ENCODE results near the gene C1orf21.

Gene C1orf21

DNA sequence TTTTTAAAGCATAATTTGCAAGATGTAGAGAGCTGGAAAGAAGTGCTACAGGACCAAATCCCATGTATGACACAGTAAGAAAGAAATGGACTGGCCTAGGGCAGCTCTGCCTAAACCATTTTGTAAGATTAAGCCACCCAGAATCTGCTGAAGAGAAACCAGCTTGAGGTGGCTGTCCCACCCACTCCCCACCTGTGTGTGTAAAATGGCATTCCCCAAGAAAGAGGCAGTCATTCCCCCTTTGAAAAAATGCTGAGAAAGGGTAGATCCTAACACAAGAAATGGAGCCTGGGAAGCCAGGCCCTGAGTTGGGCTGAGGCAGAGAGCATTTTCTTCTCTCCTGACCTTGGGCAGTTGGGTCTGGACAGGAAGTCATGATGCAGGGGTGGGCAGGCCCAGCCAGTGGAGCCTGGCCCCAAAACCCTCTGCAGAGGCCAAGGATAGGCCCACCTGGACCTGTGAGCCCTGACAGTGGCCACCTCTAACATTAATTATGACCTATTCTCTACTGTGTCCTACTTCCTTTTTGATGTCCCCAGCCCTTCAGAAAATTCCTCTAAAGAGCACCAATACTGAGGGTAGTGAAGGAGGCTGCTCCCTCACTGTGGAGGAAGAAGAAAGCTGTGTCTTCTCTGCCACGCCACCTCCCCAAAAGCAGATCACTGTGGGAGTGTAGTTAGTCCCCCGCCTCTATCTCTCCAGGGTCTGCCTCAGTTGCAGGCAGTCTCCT lies 273.8 kb downstream of the C1orf21 start:
- DNase-seq (ENCODE audit: low read depth) = no peak

- no peak for DNase-seq (ENCODE audit: low read depth)
Observed at GRCh38 chr1:184661801-184662200, 275.0 kb downstream of the C1orf21 start.

DNA sequence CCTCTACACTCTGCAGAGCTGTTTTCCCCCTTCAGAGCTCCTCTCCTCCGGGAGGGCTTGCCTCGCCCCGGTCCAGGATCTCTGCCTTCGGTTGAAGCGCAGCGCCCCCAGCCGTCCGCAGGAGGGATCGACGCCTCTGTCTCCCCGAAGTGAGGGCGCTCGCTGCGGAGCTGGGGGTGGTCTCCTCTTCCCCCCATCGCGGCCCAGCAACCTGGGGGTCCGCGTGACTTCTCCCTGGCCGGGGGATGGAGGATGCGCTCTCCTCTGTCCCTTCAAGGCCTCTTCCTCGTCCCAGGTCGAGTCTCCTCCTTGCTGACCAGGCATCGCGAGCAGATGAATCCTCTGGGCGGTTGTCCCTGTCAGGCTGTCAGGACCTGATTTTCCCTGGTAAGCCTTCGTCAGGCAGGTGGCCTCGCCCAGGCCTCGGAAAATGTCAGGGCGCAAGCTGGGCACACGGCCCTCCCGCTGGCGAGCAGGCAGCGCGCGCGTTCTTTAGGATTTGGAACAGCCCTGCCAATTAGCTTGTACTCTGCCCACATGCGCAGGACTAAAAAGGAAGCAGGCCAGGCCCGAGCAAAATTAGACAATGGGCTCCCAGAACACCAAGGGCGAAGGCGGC lies 277.3 kb downstream of the C1orf21 start:
- DNase-seq (ENCODE audit: low read depth) = no peak

DNA sequence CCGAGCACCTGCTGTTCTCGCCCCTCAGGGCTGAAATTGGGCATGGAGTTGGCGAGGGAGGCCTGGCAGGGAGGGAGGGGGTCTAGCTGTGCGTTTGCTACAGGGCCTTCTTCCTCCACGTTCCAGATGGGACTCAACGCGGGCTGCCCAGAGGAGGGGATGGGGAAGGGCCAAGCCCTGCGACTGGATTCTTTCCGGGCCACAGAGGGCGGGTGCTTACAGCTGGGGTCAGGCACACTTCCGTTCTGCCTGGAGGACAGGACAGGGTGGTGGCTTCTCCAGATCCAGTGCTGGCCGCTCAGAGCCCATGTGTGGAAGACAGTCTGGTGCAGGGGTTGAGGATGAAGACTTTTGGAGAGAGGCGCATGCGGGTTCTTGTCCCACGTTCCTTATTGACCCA lies 277.8 kb downstream of the C1orf21 start:
- DNase-seq (ENCODE audit: low read depth) = no peak

DNA sequence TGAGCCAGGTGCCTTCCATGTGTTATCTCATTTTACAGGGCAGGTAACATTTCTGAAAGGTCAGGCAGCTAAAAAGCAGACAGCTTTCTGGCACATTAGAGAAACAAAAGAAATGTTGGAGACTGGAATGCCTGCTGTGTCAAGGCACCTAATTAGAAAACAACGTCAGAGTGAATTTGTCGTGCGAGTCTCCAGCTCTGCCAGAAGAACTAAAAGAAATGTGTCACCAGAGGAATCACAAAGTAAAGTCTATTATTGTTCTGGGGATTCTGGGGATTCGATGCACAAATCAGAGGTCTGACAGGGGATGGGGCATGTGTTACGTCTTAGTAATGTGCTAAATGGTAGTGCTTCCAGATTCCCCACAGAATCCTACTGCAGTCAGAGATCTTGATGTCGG lies 278.5 kb downstream of the C1orf21 start:
- DNase-seq (ENCODE audit: low read depth) = no peak

DNA sequence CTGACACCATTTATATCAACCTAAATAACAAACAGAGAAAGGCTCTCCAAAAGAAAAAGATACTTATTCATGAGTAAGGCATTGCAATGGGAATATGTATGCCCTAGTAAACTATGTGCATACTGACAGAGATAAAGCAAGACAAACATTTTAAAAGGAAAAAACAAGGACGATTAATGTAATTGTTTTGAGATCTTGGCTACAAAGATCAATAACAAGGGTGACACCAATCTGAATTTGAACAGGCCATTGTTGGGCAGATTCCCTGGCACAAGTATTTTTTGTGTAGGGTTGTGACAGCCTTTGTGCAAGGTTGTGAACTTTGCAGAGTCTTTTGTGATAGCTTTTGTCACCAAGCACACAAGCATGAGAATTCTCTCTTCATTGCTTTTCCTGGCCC lies 282.6 kb downstream of the C1orf21 start:
- no peak for DNase-seq (ENCODE audit: low read depth)

DNA sequence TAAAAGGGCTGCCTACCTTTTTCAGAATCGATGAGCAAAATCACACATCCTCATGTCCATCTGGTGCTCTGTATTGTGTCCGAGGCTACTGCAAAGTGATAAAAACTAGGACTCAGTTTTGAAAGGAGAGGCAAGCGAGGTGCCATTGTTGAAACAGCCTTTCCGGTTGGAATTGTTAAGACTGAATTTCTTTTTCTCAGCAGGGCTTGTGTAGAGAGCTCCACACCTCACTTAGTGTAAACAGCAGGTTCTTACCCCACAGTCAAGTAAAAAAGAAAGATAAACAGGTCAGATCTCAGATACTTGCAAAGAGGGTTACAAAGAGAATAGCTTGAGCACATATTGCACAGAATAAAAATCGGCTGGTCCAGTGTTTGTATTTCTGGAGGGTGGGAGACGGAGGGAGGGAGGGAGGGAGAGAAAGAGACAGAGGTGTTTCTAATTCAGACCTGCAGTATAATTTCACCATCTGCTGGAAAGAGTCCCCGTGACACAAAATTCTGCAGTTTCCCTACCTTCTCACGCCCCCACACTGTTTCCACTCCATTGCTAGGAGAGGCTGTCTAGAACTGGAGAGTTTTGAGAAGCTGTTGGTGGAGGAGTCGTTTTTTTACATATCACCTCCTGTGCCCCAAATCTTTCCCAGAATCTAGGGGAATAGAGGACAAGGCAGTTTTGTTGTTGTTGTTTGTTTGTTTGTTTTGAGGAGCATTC lies 285.3 kb downstream of the C1orf21 start:
- DNase-seq (ENCODE audit: low read depth) = no peak

DNA sequence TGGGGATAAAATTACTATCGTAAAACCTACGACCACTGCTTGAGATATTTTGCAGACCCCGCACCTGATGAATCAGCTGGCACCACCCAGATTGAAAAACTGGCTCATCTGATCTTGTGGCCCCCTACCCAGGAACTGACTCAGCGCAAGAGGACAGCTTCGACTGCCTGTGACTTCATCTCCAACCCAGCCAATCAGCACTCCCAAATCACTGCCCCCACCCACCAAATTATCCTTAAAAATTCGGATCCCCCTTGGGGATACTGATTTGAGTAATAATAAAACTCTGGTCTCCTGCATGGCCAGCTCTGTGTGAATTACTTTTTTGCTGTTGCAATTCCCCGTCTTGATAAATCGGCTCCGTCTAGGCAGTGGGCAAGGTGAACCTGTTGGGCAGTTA lies 286.5 kb downstream of the C1orf21 start:
- no peak for DNase-seq (ENCODE audit: low read depth)

DNA sequence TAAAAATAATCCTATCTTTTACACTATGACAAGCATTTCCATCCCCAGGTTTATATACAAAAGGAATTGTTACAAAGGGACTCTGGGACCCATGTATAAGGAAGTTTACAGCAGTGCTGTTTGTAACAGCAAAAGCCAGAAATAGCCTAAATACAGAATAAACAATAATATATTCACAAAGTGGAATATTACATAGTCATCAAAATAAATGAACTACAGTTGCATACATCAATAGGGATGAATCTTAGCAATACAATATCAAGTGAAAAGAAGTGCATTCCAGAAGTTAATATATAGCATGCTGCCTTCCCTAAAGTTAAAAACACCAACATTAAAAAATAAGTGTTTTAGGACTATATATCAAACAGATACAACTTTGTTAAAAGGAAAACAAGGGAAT lies 290.5 kb downstream of the C1orf21 start:
- no peak for DNase-seq (ENCODE audit: low read depth)

Data from activated gamma-delta T cell treated with anti-CD3 and anti-CD28 coated beads, Interleukin-2, amount 50 U/mL, for 16 hours (primary cell).